Measurements from ENCODE around the gene REEP6.

REEP6 gene

GRCh38 chr19:1501200-1501595, 10.2 kb downstream of the REEP6 start:
- peaks cover 16% of the 10 kb centered on the region for H3K4me1 Mint-ChIP-seq
- no peak overlapping the region for H3K27ac Mint-ChIP-seq

GRCh38 chr19:1502433-1503088, 11.6 kb downstream of the REEP6 start:
- H3K9me3 Mint-ChIP-seq: peaks cover 13% of the 10 kb centered on the region
- no peak overlapping the region for H3K27ac Mint-ChIP-seq
- no peak for TF ChIP-seq CTCF (IDR thresholded peaks at IDR 0.05)
- H3K27me3 Mint-ChIP-seq (ENCODE audit: low read depth, poor library complexity): peaks cover 50% of the 10 kb centered on the region
- no peak for DNase-seq
- H3K4me1 Mint-ChIP-seq: peaks cover 10% of the 10 kb centered on the region
- no peak overlapping the region for H3K4me3 Mint-ChIP-seq
- H3K36me3 Mint-ChIP-seq (ENCODE audit: low read depth): no peaks in the 10 kb centered on the region

More at GRCh38 chr19:1501200-1501595, 10.2 kb downstream of the REEP6 start:
- Mint-ChIP-seq H3K4me3 (no peak overlapping the region), H3K9me3 (peaks cover 10% of the 10 kb centered on the region), H3K27me3 (ENCODE audit: low read depth, poor library complexity) (peaks cover 50% of the 10 kb centered on the region), H3K36me3 (ENCODE audit: low read depth) (no peaks in the 10 kb centered on the region)
- no peak for TF ChIP-seq CTCF (IDR thresholded peaks at IDR 0.05)
- no peak for DNase-seq

GRCh38 chr19:1503089-1503924, 12.3 kb downstream of the REEP6 start:
- peaks cover 10% of the 10 kb centered on the region for H3K4me1 Mint-ChIP-seq
- H3K27ac Mint-ChIP-seq: no peak overlapping the region
- H3K27me3 Mint-ChIP-seq (ENCODE audit: low read depth, poor library complexity): peaks cover 50% of the 10 kb centered on the region
- H3K4me3 Mint-ChIP-seq: no peak overlapping the region
- no peaks in the 10 kb centered on the region for H3K36me3 Mint-ChIP-seq (ENCODE audit: low read depth)
- H3K9me3 Mint-ChIP-seq: peaks cover 13% of the 10 kb centered on the region
- peak; percentile 79 for TF ChIP-seq CTCF (IDR thresholded peaks at IDR 0.05)
- peak; percentile 82 for DNase-seq

- no peak overlapping the region for H3K27ac Mint-ChIP-seq
- no peaks in the 10 kb centered on the region for H3K36me3 Mint-ChIP-seq (ENCODE audit: low read depth)
- no peak for TF ChIP-seq CTCF (IDR thresholded peaks at IDR 0.05)
- peaks cover 58% of the 10 kb centered on the region for H3K27me3 Mint-ChIP-seq (ENCODE audit: low read depth, poor library complexity)
- peaks cover 10% of the 10 kb centered on the region for H3K4me1 Mint-ChIP-seq
- DNase-seq: no peak
- H3K9me3 Mint-ChIP-seq: peaks cover 13% of the 10 kb centered on the region
- no peak overlapping the region for H3K4me3 Mint-ChIP-seq
Measured at GRCh38 chr19:1503925-1504773, 13.2 kb downstream of the REEP6 start.

GRCh38 chr19:1505012-1505411, 14.0 kb downstream of the REEP6 start:
- H3K36me3 Mint-ChIP-seq (ENCODE audit: low read depth): no peaks in the 10 kb centered on the region
- TF ChIP-seq CTCF (IDR thresholded peaks at IDR 0.05): no peak
- DNase-seq: no peak
- H3K27me3 Mint-ChIP-seq (ENCODE audit: low read depth, poor library complexity): peaks cover 66% of the 10 kb centered on the region
- no peak overlapping the region for H3K27ac Mint-ChIP-seq
- H3K9me3 Mint-ChIP-seq: peaks cover 8% of the 10 kb centered on the region
- no peak overlapping the region for H3K4me3 Mint-ChIP-seq
- H3K4me1 Mint-ChIP-seq: peaks cover 15% of the 10 kb centered on the region
